GM23248 (cell line): ENCODE data around the gene HOXA6. TPM values are rescaled to one million over a fixed set of nuclear protein-coding genes. Genes with fewer than 3 reads are reported as not detected.

Experiments
- DNase-seq: peaks from one replicate; pipeline ENCODE4 v3.0.0-alpha.2; 2015
- H2AFZ ChIP-seq: fragments of 200-600 bp; sonication (generic); 2 replicates; pipeline ENCODE4 v1.6.1; 2016; ENCODE audit warnings: antibody characterized with exemption
- H3F3A ChIP-seq: fragments of 200-600 bp; sonication (generic); 2 replicates; pipeline ENCODE4 v1.6.1; 2016; ENCODE audit warnings: mild to moderate bottlenecking, antibody characterized with exemption, mixed run types; ENCODE audit not compliant: insufficient read depth
- H3K27ac ChIP-seq: fragments of 200-600 bp; sonication (generic); 2 replicates; pipeline ENCODE4 v1.5.1; 2016; ENCODE audit warnings: mild to moderate bottlenecking
- H3K27me3 ChIP-seq: fragments of 200-600 bp; sonication (generic); replicated peaks from 2 replicates; pipeline ENCODE4 v1.6.1; 2016; ENCODE audit warnings: mild to moderate bottlenecking; ENCODE audit not compliant: insufficient read depth
- H3K36me3 ChIP-seq: fragments of 200-600 bp; sonication (generic); 2 replicates; pipeline ENCODE4 v1.6.1; 2016; ENCODE audit warnings: low read depth, mild to moderate bottlenecking
- H3K4me1 ChIP-seq: fragments of 200-600 bp; sonication (generic); 2 replicates; pipeline ENCODE4 v1.6.1; 2016; ENCODE audit warnings: mild to moderate bottlenecking; ENCODE audit not compliant: insufficient read depth
- H3K4me2 ChIP-seq: fragments of 200-600 bp; sonication (generic); one replicate; pipeline ENCODE4 v1.6.1; 2016; ENCODE audit warnings: mild to moderate bottlenecking; ENCODE audit not compliant: unreplicated experiment
- H3K4me3 ChIP-seq: fragments of 200-600 bp; sonication (generic); 2 replicates; pipeline ENCODE4 v1.5.1; 2016; ENCODE audit warnings: mild to moderate bottlenecking
- H3K79me2 ChIP-seq: fragments of 200-600 bp; sonication (generic); 2 replicates; pipeline ENCODE4 v1.6.1; 2016; ENCODE audit warnings: mild to moderate bottlenecking; ENCODE audit not compliant: insufficient read depth
- H3K9ac ChIP-seq: fragments of 200-600 bp; sonication (generic); 2 replicates; pipeline ENCODE4 v1.6.1; 2016; ENCODE audit warnings: mild to moderate bottlenecking
- H3K9me2 ChIP-seq: fragments of 200-600 bp; sonication (generic); 2 replicates; pipeline ENCODE4 v1.6.1; 2016; ENCODE audit warnings: mixed run types, mild to moderate bottlenecking, moderate library complexity; ENCODE audit not compliant: insufficient read depth
- H3K9me3 ChIP-seq: fragments of 200-600 bp; sonication (generic); one replicate; pipeline ENCODE4 v1.6.1; 2017; ENCODE audit warnings: low read depth
- H4K20me1 ChIP-seq: fragments of 200-600 bp; sonication (generic); 2 replicates; pipeline ENCODE4 v1.6.0; 2016; ENCODE audit not compliant: insufficient read depth
- EZH2 ChIP-seq: fragments of 200-600 bp; sonication (generic); IDR thresholded peaks from 2 replicates; pipeline ENCODE4 v1.6.1; 2018; ENCODE audit warnings: antibody characterized with exemption, mild to moderate bottlenecking; ENCODE audit not compliant: insufficient read depth, poor library complexity, severe bottlenecking
- EZH2phosphoT487 ChIP-seq: fragments of 200-600 bp; sonication (generic); IDR thresholded peaks from 2 replicates; pipeline ENCODE4 v1.6.1; 2018; ENCODE audit warnings: antibody characterized with exemption, moderate library complexity, mild to moderate bottlenecking, low read depth; ENCODE audit not compliant: insufficient read depth
- WGBS, 2 experiments: methylation state at CpG; one replicate each; pipeline ENCODE4 v1.1.6; 2015 to 2017; ENCODE audit warnings: low lambda C conversion rate in 2 of 2, low coverage in 1 of 2; ENCODE audit errors: missing lambda C conversion rate in 2 of 2; 5-methylcytosine and 5-hydroxymethylcytosine counted together
- in situ Hi-C: fragments of 300-500 bp; cut with MboI; formaldehyde crosslinking; loops from 2 replicates; pipeline ENCODE4 v1.15.0; 2020
- polyA plus RNA-seq: library from polyadenylated mRNA; unstranded; fragments of >200 nt; fragmentation: Nextera tagmentation; extraction: Ambion mirVana; gene quantifications from 2 replicates; pipeline ENCODE4 v1.2.1, GENCODE V29; 2016
- total RNA-seq: library from RNA; depleted of rRNA; stranded (reverse); fragments of >200 nt; shearing (Covaris generic); gene quantifications from 2 replicates; pipeline ENCODE4 v1.2.3, GENCODE V29; 2014

Gene HOXA6
- total and polyA plus RNA-seq, 2 experiments from 2014 or later, result 3.2 to 3.5 TPM

DNA sequence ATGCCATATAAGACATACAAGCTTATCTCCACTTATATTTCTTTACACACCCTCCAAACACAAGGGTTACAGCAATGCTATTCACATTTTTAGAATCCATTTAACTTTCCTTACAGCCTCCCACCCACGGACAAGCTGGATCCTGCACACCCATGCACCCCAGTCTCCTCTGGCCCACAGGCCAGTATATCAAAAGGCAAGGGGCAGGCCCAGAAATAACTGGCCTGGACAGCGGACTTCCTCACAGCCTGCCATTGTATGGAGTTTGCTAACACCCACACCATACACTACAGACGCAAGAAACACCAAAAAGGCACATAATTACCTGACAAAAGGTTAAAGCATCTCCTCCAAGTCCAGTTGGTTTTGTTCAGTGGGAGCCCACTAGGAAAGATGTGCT lies 29.0 kb downstream of the HOXA6 start:
- H3K9me2 ChIP-seq, result no peaks in the 10 kb centered on the region
- TF ChIP-seq EZH2 (no peak), EZH2phosphoT487 (no peak)
- DNase-seq, result no peak
- H3K4me1 ChIP-seq, result no peaks in the 10 kb centered on the region
- no peak overlapping the region for H3K4me2 ChIP-seq
- 71 to 88% methylated on average over 3 of the region's 3 CpGs for WGBS, 2 experiments
- H2AFZ ChIP-seq, result no peak overlapping the region
- no peaks in the 10 kb centered on the region for H3K27me3 ChIP-seq
- no peaks in the 10 kb centered on the region for H3K36me3 ChIP-seq
- no peaks in the 10 kb centered on the region for H3F3A ChIP-seq
- H3K9me3 ChIP-seq, result no peaks in the 10 kb centered on the region
- no peaks in the 10 kb centered on the region for H3K79me2 ChIP-seq
- no peak overlapping the region for H3K4me3 ChIP-seq
- in situ Hi-C loops, result no loop called here
- H3K27ac ChIP-seq, result no peak overlapping the region
- no peak overlapping the region for H3K9ac ChIP-seq
- no peaks in the 10 kb centered on the region for H4K20me1 ChIP-seq

DNA sequence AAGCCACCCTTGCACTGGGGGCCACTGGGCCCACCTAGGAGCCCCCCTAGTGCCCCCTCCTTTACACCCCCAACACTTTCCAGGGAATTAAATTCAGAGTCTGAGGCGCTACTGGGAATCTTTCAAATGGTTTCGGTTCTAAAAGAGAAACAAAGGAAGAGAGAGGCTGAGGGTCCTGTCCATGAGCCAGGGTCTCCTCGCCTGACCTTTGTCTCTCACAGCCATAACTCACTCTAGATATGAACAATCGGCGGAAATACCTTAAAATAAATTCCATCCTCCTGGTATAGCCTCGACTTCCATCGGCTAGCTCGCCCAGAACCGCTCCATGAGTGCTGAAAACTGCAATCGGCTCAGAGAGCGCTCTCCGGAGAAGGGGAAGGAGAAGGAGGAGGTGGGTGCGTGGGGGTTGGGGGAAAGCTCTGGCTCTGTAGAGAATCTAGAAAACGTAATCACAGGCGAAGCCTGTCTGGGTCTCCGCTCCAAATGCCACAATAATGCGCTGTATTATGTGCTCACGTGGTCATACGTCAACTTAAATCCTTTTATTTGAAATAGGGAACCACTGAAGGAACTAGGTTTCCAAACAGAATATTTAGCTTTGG lies 29.6 kb downstream of the HOXA6 start:
- in situ Hi-C loops, result no loop called here
- no peak overlapping the region for H2AFZ ChIP-seq

DNA sequence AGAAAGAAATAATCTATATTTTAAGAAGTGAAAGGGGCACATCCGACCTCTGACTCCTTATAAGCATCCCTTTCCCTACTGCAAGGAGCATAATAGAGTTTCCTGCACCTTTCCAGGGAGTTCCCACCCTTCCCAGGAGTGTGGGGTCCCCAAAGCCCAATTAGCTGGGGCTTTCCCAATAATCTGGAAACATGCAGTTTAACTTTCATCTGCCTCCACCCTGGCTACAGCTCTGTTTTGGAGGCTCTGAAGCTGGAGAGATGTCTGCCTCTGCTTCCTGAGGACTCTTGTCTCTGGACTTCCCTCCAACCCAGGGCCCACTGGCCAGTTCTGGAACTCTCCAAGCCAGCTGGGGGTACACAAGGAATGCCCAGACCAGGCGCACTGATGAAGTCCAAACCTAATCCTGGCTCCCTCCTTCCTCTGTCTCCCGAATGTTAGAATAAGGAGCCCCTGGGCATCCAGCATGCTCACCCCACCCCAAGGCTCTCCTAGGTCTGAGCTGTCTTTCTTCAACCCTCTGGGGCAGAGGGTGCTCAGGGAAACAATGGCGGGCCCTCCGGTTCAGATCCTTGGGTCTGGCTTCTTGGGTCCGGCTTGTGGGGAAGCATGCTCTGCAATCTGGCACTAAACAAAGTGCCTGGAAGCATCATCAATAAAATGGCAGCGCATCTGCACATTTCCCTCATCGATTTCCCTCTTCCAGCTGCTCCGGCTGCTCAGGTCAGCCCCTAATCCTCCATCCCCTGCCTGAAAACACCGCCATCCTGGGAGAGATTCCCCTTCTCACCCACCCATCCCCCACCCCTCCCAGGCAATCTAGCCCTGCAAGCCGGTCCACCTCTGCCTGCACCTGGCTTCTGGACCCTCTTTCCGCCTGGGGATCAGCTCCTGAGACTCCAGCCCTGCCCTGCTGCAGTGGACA lies 30.4 kb downstream of the HOXA6 start:
- Histone ChIP-seq H3K27ac (no peak overlapping the region), H3K27me3 (no peaks in the 10 kb centered on the region), H3K4me2 (no peak overlapping the region), H3K36me3 (no peaks in the 10 kb centered on the region), H3F3A (peaks cover 4% of the 10 kb centered on the region; the same call in 1 of the 2 replicates), H3K9me3 (no peaks in the 10 kb centered on the region), H3K4me3 (no peak overlapping the region), H3K9ac (no peak overlapping the region), H3K9me2 (no peaks in the 10 kb centered on the region), H3K4me1 (no peaks in the 10 kb centered on the region), H4K20me1 (no peaks in the 10 kb centered on the region), H2AFZ (no peak overlapping the region), H3K79me2 (no peaks in the 10 kb centered on the region)
- WGBS, 2 experiments, result 89 to 97% methylated on average over 11 to 12 of the region's 12 CpGs
- DNase-seq, result no peak
- TF ChIP-seq EZH2 (no peak), EZH2phosphoT487 (no peak)
- in situ Hi-C loops, result no loop called here

More for the DNA sequence above, 29.6 kb downstream of the HOXA6 start:
- Histone ChIP-seq H3K9me3 (no peaks in the 10 kb centered on the region), H3K9ac (no peak overlapping the region), H3K9me2 (no peaks in the 10 kb centered on the region), H3K4me3 (no peak overlapping the region), H3K36me3 (no peaks in the 10 kb centered on the region), H3F3A (no peaks in the 10 kb centered on the region), H4K20me1 (no peaks in the 10 kb centered on the region), H3K79me2 (no peaks in the 10 kb centered on the region), H3K4me2 (no peak overlapping the region), H3K27me3 (no peaks in the 10 kb centered on the region), H3K27ac (no peak overlapping the region), H3K4me1 (no peaks in the 10 kb centered on the region)
- DNase-seq, result no peak
- TF ChIP-seq EZH2phosphoT487 (no peak), EZH2 (no peak)
- 88 to 91% methylated on average over 19 of the region's 19 CpGs for WGBS, 2 experiments

DNA sequence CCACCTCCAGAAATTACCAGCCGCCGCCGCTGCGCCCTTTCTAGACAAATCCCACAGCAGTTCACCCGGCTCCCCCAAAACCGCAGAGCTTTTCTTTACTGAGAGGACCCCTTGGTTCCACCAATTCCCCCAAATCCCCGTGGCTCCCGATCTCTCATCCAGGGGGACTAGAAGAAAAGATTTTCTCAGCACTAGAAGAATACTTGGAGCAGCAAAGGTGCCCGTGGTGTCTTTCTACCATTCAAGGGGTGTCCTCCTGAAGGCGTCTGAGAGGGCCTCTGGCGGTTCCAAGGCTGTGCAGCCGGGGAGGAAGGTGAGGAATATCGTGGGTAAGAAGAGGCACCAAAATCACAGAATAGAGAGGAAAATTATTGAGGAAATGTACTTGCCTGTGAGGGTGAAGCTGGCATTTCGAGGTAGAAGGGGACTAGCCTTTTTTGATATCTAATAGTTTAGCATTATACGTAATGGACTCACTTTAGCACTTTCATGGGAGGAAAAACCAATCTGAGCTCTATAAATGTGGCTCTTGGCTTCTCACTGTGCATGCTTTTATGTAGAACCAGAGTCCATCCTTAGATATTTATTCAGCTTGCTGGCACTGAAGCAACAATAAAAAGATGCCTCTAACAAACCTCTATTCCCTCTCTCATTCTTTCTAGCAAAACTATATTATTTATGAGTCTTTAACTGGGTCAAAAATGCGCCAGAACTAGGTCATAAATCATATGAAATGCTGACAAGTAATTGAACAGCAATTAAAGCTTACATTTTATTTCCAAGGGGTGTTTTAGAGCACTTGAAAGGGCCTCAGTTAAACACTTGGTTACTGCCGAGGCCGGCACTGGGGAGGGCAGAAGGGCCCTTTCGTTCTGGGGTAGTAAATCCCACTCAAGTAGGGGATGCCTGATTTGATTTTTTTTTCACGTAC lies 31.3 kb downstream of the HOXA6 start:
- WGBS, 2 experiments, result 91 to 92% methylated on average over 20 of the region's 20 CpGs

More for the DNA sequence above, 31.3 kb downstream of the HOXA6 start:
- DNase-seq, result no peak
- Histone ChIP-seq H3F3A (peaks cover 11% of the 10 kb centered on the region; the same call in 1 of the 2 replicates), H3K27ac (no peak overlapping the region), H2AFZ (no peak overlapping the region), H3K9me2 (no peaks in the 10 kb centered on the region), H3K27me3 (no peaks in the 10 kb centered on the region), H4K20me1 (no peaks in the 10 kb centered on the region), H3K4me1 (peaks cover 3% of the 10 kb centered on the region; the same call in 1 of the 2 replicates), H3K9me3 (no peaks in the 10 kb centered on the region), H3K36me3 (no peaks in the 10 kb centered on the region), H3K4me3 (no peak overlapping the region; the same call in 1 of the 2 replicates), H3K9ac (no peak overlapping the region), H3K4me2 (no peak overlapping the region), H3K79me2 (no peaks in the 10 kb centered on the region)
- no peak for TF ChIP-seq EZH2phosphoT487
- TF ChIP-seq EZH2, result no peak
- in situ Hi-C loops, result no loop called here
